HEK293 (cell line): Measurements from ENCODE around the gene NOX3.
A peak's percentile ranks its signal among the peaks of the same experiment; 100 is the strongest.

Experiments used
- CTCF ChIA-PET: fragments of 350-600 bp; formaldehyde crosslinking; extraction: SDS; loops from one replicate; lab custom pipeline; 2021; ENCODE audit warnings: antibody characterized with exemption; lab: Yijun Ruan, JAX
- POLR2A ChIA-PET: fragments of 300-600 bp; formaldehyde crosslinking; extraction: SDS; loops from one replicate; lab custom pipeline; 2020; ENCODE audit warnings: antibody characterized with exemption, inconsistent platforms; lab: Yijun Ruan, JAX
- H3K27ac ChIP-seq: fragments of 200-500 bp; sonication (Bioruptor generic); 2 replicates; pipeline ENCODE4 v1.5.1; 2014; ENCODE audit warnings: low read depth, low read length, control low read depth, inconsistent platforms; ENCODE audit errors: extremely low read depth
- H3K36me3 ChIP-seq, 2 experiments: fragments of 200-500 bp in 1 of 2; sonication (Bioruptor generic) in 1 of 2; 1 replicate in 1 of 2; 2 replicates in 1 of 2; pipeline ENCODE4 v1.5.1; 2014 to 2017; ENCODE audit warnings: inconsistent platforms in 2 of 2, low read length in 2 of 2; ENCODE audit not compliant: control insufficient read depth in 2 of 2, insufficient read depth in 1 of 2
- H3K4me1 ChIP-seq: fragments of 200-500 bp; sonication (Bioruptor generic); 2 replicates; pipeline ENCODE4 v1.5.1; 2014; ENCODE audit warnings: mild to moderate bottlenecking, low read length, inconsistent platforms; ENCODE audit not compliant: control insufficient read depth, insufficient read depth
- H3K4me3 ChIP-seq: 2 replicates; pipeline ENCODE4 v1.5.1; 2011; ENCODE audit warnings: low read depth, mild to moderate bottlenecking, control low read depth, low read length, moderate library complexity
- H3K9me3 ChIP-seq: fragments of 200-500 bp; sonication (Bioruptor generic); 2 replicates; pipeline ENCODE4 v1.5.1; 2014; ENCODE audit warnings: low read depth, low read length, inconsistent platforms; ENCODE audit not compliant: control insufficient read depth, insufficient read depth
- GLIS1 ChIP-seq: fragments of 450-650 bp; formaldehyde crosslinking; IDR thresholded peaks from 2 replicates; pipeline ENCODE4 v1.5.1; 2016; ENCODE audit warnings: missing biosample characterization, missing genetic modification characterization
- IKZF3 ChIP-seq: fragments of 450-650 bp; IDR thresholded peaks from 2 replicates; pipeline ENCODE4 v1.5.0; 2018; ENCODE audit warnings: missing biosample characterization, mild to moderate bottlenecking, missing genetic modification characterization, moderate library complexity
- MEIS1 ChIP-seq: sonication (generic); formaldehyde crosslinking; IDR thresholded peaks from 2 replicates; pipeline ENCODE4 v1.8.1; 2022; ENCODE audit warnings: missing genetic modification reagents, mild to moderate bottlenecking, borderline replicate concordance
- PRDM1 ChIP-seq: fragments of 450-650 bp; formaldehyde crosslinking; IDR thresholded peaks from 2 replicates; pipeline ENCODE4; 2016; ENCODE audit warnings: missing biosample characterization, missing genetic modification characterization
- RBAK ChIP-seq: fragments of 450-650 bp; formaldehyde crosslinking; IDR thresholded peaks from 2 replicates; pipeline ENCODE4 v1.5.1; 2016; ENCODE audit warnings: missing biosample characterization, missing genetic modification characterization
- REPIN1 ChIP-seq: fragments of 450-650 bp; formaldehyde crosslinking; IDR thresholded peaks from 2 replicates; pipeline ENCODE4 v1.5.1; 2017; ENCODE audit warnings: missing biosample characterization, missing genetic modification characterization, low read depth
- WT1 ChIP-seq: fragments of 450-650 bp; formaldehyde crosslinking; IDR thresholded peaks from 2 replicates; pipeline ENCODE4 v1.5.1; 2016; ENCODE audit warnings: missing biosample characterization, missing genetic modification characterization
- ZBTB1 ChIP-seq: fragments of 450-650 bp; formaldehyde crosslinking; IDR thresholded peaks from 2 replicates; pipeline ENCODE4 v1.5.1; 2016; ENCODE audit warnings: missing biosample characterization, missing genetic modification characterization
- ZFHX2 ChIP-seq: fragments of 450-650 bp; formaldehyde crosslinking; conservative IDR thresholded peaks from 2 replicates; pipeline ENCODE4 v1.5.1; 2016; ENCODE audit warnings: missing biosample characterization, missing genetic modification characterization
- ZFP69B ChIP-seq: fragments of 450-650 bp; formaldehyde crosslinking; IDR thresholded peaks from 2 replicates; pipeline ENCODE4 v1.5.1; 2016; ENCODE audit warnings: missing biosample characterization, missing genetic modification characterization
- ZIC2 ChIP-seq: fragments of 450-650 bp; formaldehyde crosslinking; IDR thresholded peaks from 2 replicates; pipeline ENCODE4 v1.5.1; 2016; ENCODE audit warnings: missing biosample characterization, missing genetic modification characterization
- ZNF114 ChIP-seq: fragments of 450-650 bp; formaldehyde crosslinking; IDR thresholded peaks from 2 replicates; pipeline ENCODE4 v1.5.0; 2017; ENCODE audit warnings: missing biosample characterization, missing genetic modification characterization
- ZNF157 ChIP-seq: fragments of 450-650 bp; formaldehyde crosslinking; IDR thresholded peaks from 2 replicates; pipeline ENCODE4 v1.5.1; 2016; ENCODE audit warnings: missing biosample characterization, missing genetic modification characterization
- ZNF2 ChIP-seq: fragments of 450-650 bp; formaldehyde crosslinking; IDR thresholded peaks from 2 replicates; pipeline ENCODE4 v1.5.1; 2016; ENCODE audit warnings: missing biosample characterization, missing genetic modification characterization
- ZNF529 ChIP-seq: fragments of 450-650 bp; formaldehyde crosslinking; IDR thresholded peaks from 2 replicates; pipeline ENCODE4 v1.5.1; 2017; ENCODE audit warnings: missing genetic modification characterization, missing biosample characterization; ENCODE audit not compliant: insufficient replicate concordance
- ZNF548 ChIP-seq: fragments of 450-650 bp; formaldehyde crosslinking; IDR thresholded peaks from 2 replicates; pipeline ENCODE4 v1.5.1; 2016; ENCODE audit warnings: missing biosample characterization, missing genetic modification characterization
- ZNF561 ChIP-seq: fragments of 450-650 bp; IDR thresholded peaks from 2 replicates; pipeline ENCODE4 v1.5.1; 2018; ENCODE audit warnings: missing biosample characterization, missing genetic modification characterization, borderline replicate concordance
- ZNF585B ChIP-seq: fragments of 450-650 bp; formaldehyde crosslinking; IDR thresholded peaks from 2 replicates; pipeline ENCODE4 v1.5.1; 2016; ENCODE audit warnings: missing biosample characterization, missing genetic modification characterization
- ZNF610 ChIP-seq: fragments of 450-650 bp; formaldehyde crosslinking; IDR thresholded peaks from 2 replicates; pipeline ENCODE4 v1.5.1; 2016; ENCODE audit warnings: missing biosample characterization, missing genetic modification characterization, borderline replicate concordance
- ZNF658 ChIP-seq: fragments of 450-650 bp; formaldehyde crosslinking; IDR thresholded peaks from 2 replicates; pipeline ENCODE4; 2016; ENCODE audit warnings: missing biosample characterization, missing genetic modification characterization
- ZNF664 ChIP-seq: fragments of 450-650 bp; formaldehyde crosslinking; IDR thresholded peaks from 2 replicates; pipeline ENCODE4 v1.5.1; 2016; ENCODE audit warnings: missing biosample characterization, missing genetic modification characterization
- ZNF768 ChIP-seq: fragments of 450-650 bp; formaldehyde crosslinking; IDR thresholded peaks from 2 replicates; pipeline ENCODE4 v1.5.1; 2018; ENCODE audit warnings: missing biosample characterization, mild to moderate bottlenecking, missing genetic modification characterization
- ZNF777 ChIP-seq: fragments of 450-650 bp; formaldehyde crosslinking; IDR thresholded peaks from 2 replicates; pipeline ENCODE4 v1.5.1; 2017; ENCODE audit warnings: missing biosample characterization, missing genetic modification characterization, borderline replicate concordance
- ZSCAN30 ChIP-seq: fragments of 450-650 bp; IDR thresholded peaks from 2 replicates; pipeline ENCODE4 v1.5.1; 2018; ENCODE audit warnings: missing biosample characterization, mild to moderate bottlenecking, missing genetic modification characterization, moderate library complexity
- TF ChIP-seq, protein P1 (sequence below): fragments of 450-650 bp; formaldehyde crosslinking; IDR thresholded peaks from 2 replicates; pipeline ENCODE4 v1.5.1; 2016; ENCODE audit warnings: missing biosample characterization, missing genetic modification characterization
- TF ChIP-seq, protein P2 (sequence below): fragments of 450-650 bp; IDR thresholded peaks from 2 replicates; pipeline ENCODE4 v1.5.1; 2018; ENCODE audit warnings: missing biosample characterization, mild to moderate bottlenecking, missing genetic modification characterization
- TF ChIP-seq, protein P3 (sequence below): fragments of 450-650 bp; formaldehyde crosslinking; IDR thresholded peaks from 2 replicates; pipeline ENCODE4 v1.5.1; 2016; ENCODE audit warnings: missing biosample characterization, missing genetic modification characterization

The NOX3 gene

DNA sequence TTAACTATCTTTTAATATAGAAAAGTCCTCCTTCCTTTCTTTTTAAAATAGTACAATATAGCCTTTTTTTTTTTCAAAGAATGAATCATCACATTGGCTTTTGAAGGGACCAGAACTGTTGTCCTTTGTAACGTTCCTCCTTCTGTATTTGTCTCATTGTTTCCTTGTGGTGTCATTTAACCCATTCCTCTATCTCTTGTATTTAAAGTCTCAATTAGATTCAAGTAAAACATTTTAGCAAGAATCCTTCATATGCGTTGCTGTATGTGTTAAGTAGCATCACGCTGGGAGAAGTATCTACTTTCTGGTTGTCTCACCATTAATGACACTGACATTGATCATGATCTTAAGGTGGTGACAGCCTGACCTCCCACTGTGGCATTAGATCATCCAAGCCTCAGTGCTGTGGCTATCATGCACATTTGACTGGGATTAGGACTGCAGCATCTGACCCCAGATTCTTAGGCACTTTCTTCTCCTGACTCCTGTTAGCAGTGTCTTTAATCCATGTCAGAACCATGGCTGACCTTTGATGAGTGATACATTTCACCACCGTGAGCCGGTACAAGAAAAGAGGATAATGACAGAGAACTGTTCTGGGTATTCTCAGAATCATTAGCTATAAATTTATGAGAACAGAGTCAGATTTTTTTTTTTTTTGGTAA lies 73.8 kb downstream of the NOX3 start (continued):
- peak; percentile 45; the same call in 1 of the 2 replicates for TF ChIP-seq ZIC2
- TF ChIP-seq, protein P1, sequence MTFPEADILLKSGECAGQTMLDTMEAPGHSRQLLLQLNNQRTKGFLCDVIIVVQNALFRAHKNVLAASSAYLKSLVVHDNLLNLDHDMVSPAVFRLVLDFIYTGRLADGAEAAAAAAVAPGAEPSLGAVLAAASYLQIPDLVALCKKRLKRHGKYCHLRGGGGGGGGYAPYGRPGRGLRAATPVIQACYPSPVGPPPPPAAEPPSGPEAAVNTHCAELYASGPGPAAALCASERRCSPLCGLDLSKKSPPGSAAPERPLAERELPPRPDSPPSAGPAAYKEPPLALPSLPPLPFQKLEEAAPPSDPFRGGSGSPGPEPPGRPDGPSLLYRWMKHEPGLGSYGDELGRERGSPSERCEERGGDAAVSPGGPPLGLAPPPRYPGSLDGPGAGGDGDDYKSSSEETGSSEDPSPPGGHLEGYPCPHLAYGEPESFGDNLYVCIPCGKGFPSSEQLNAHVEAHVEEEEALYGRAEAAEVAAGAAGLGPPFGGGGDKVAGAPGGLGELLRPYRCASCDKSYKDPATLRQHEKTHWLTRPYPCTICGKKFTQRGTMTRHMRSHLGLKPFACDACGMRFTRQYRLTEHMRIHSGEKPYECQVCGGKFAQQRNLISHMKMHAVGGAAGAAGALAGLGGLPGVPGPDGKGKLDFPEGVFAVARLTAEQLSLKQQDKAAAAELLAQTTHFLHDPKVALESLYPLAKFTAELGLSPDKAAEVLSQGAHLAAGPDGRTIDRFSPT (tag by site-specific recombination), result peak; percentile 48; the same call in 1 of the 2 replicates
- no peak for TF ChIP-seq REPIN1 (tag by site-specific recombination)
- TF ChIP-seq ZNF548 (tag by site-specific recombination), result no peak

DNA sequence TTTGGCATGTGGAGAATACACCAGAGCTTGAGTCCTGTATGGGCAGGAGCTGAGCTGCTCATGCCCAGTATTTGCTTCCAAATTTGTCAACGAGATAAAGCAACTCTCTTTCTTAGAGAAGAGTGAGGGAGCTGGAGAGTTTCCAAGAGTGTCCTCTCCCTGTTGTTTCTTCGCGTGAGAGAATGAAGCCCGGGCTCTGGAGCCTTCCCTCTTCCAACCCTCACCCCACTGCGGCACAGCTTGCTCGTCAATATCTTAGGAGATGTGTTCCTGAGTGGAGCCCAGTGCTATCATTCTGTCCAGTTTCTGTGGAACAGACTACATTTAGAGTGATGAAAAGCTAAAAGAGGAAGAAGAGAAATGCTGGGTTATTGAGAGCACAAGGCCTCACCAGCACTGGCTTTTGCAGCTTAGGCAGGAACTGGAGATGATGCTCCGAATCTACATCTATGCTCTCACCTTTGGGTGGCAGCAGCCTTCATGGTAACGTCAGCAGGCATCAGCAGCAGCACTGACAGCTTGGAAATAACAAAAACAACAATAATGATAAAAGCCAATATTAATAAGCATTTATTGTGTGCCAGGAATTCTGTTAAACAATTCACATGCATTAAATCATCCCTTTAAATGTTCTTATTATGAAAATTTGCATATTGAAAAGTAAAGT lies 74.8 kb downstream of the NOX3 start:
- ChIA-PET CTCF (interaction anchor here (0.6 to 0.7 kb wide), 3 partner anchors 13 to 1184 kb away, joined by 3 to 4 read pairs (median 4); no protein-coding TSS in a partner anchor), POLR2A (no interaction called here)
- H3K27ac ChIP-seq, result no peak overlapping the region
- no peak for TF ChIP-seq ZFP69B (tag by site-specific recombination)
- no peak for TF ChIP-seq GLIS1
- no peak for TF ChIP-seq ZNF585B (tag by site-specific recombination)
- TF ChIP-seq ZNF768, result no peak
- TF ChIP-seq ZNF157 (tag by site-specific recombination), result no peak
- no peak for TF ChIP-seq ZSCAN30 (tag by site-specific recombination)
- no peak for TF ChIP-seq MEIS1 (CRISPR knock-in tag)
- no peak for TF ChIP-seq RBAK (tag by site-specific recombination)
- no peak for TF ChIP-seq WT1 (tag by site-specific recombination)
- no peak for TF ChIP-seq ZIC2
- no peak for TF ChIP-seq PRDM1 (tag by site-specific recombination)
- no peak for TF ChIP-seq ZNF777 (tag by site-specific recombination)
- TF ChIP-seq ZFHX2 (tag by site-specific recombination), result no peak
- no peak for TF ChIP-seq ZNF561
- TF ChIP-seq ZNF529 (tag by site-specific recombination), result no peak
- TF ChIP-seq, protein P2, sequence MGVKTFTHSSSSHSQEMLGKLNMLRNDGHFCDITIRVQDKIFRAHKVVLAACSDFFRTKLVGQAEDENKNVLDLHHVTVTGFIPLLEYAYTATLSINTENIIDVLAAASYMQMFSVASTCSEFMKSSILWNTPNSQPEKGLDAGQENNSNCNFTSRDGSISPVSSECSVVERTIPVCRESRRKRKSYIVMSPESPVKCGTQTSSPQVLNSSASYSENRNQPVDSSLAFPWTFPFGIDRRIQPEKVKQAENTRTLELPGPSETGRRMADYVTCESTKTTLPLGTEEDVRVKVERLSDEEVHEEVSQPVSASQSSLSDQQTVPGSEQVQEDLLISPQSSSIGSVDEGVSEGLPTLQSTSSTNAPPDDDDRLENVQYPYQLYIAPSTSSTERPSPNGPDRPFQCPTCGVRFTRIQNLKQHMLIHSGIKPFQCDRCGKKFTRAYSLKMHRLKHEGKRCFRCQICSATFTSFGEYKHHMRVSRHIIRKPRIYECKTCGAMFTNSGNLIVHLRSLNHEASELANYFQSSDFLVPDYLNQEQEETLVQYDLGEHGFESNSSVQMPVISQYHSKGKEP, result no peak
- TF ChIP-seq, all 188 proteins: peak for 0
- Histone ChIP-seq H3K36me3 (no peaks in the 10 kb centered on the region), H3K9me3 (no peaks in the 10 kb centered on the region), H3K4me1 (no peaks in the 10 kb centered on the region), H3K4me3 (no peak overlapping the region)

DNA sequence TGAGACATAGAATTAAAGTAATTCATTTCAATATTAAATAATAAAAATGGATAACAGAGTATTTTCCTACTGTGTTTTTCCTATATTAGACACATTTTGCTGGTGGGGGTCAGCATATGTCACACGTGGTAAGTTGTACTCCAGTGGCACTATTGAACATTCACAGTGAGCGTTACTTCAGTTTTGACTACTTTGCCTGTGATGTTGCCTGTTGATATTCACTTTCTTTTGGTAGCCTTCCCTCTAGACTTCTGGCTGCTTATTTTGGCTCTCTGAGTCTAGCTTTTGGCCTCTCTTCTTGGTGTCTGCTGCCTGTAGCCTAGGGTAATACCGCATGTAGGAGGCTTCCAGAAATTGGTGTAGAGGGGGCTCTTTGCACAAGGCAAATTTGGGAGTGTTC lies 76.9 kb downstream of the NOX3 start:
- no peaks in the 10 kb centered on the region for H3K36me3 ChIP-seq
- TF ChIP-seq ZNF610 (tag by site-specific recombination), result no peak
- TF ChIP-seq, protein P1 (tag by site-specific recombination), result no peak
- no peak for TF ChIP-seq ZNF664 (tag by site-specific recombination)
- no peak for TF ChIP-seq ZNF114 (tag by site-specific recombination)
- no peak for TF ChIP-seq ZNF2 (tag by site-specific recombination)
- TF ChIP-seq, protein P3, sequence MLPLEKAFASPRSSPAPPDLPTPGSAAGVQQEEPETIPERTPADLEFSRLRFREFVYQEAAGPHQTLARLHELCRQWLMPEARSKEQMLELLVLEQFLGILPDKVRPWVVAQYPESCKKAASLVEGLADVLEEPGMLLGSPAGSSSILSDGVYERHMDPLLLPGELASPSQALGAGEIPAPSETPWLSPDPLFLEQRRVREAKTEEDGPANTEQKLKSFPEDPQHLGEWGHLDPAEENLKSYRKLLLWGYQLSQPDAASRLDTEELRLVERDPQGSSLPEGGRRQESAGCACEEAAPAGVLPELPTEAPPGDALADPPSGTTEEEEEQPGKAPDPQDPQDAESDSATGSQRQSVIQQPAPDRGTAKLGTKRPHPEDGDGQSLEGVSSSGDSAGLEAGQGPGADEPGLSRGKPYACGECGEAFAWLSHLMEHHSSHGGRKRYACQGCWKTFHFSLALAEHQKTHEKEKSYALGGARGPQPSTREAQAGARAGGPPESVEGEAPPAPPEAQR (tag by site-specific recombination), result no peak
- TF ChIP-seq ZBTB1, result no peak
- TF ChIP-seq IKZF3 (tag by site-specific recombination), result no peak
- no peak for TF ChIP-seq ZNF658 (tag by site-specific recombination)
- no peaks in the 10 kb centered on the region for H3K4me1 ChIP-seq
- CTCF ChIA-PET, result no interaction called here
- POLR2A ChIA-PET, result no interaction called here
- no peak overlapping the region for H3K4me3 ChIP-seq
- H3K9me3 ChIP-seq, result no peaks in the 10 kb centered on the region
- H3K27ac ChIP-seq, result no peak overlapping the region
